ELF-1 (cell line): ENCODE data around the gene ARHGEF4.
A peak's percentile ranks its signal among the peaks of the same experiment; 100 is the strongest.

Source experiments
- DNase-seq: peaks from one replicate; pipeline ENCODE4 v3.0.0-alpha.2; 2016; ENCODE audit warnings: low read depth, low spot score

ARHGEF4 gene

DNA sequence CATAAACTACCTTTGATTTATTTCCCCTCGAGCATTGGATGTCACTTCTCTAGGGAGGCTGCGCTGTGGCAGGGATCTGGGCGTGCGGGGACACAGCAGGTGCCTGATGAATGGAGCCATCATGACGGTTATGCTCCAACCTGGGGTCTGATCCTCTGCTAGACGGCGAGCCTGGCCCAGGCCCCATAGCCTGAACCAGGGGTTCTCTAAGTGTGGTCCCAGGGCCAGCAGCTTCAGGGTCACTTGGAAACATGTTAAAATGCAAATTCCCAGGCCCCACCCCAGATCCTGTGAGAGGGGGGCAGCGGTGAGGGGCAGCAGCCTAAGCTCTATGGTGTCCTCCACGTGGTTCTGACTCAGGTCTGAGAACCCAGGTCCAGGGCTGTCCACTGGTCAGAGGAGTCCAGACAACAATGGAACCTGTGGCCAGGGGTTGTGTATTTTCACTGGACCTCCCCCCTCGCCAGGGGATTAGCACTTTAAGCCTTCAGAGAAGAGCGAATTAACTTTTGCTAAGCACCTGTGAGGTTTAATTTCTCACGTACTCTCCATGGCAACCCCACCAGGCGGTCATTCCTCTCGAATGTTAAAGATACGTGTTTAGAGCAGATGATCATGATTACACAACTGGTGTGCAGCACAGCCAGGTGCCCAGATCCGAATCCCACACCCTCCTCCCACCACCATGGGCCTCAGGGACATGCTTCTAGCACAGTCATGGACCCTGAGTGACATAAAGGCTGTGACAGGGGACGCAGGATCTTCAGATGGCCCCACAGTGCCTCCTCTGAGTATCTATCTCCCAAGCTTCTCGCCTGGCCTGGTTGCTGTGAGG lies 1.6 kb upstream of the ARHGEF4 start:
- no peak for DNase-seq

DNA sequence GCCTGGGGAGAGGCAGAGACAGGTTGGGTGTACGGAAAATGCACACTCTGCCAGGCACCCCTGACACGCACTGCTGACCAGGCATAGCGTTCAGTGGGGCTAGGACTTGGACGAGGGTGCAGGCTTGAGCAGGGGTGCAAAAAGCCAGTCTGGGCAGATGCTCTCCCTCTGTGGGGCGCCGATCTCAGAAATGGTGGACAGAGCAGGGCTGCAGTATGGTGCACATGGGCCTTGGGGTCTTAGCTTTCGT lies 1.0 kb upstream of the ARHGEF4 start:
- no peak for DNase-seq

GRCh38 chr2:130837175-130837810 lies 579 bp downstream of the ARHGEF4 start:
- DNase-seq: peak; percentile 30

GRCh38 chr2:130837811-130838565 lies 1.3 kb downstream of the ARHGEF4 start:
- no peak for DNase-seq

DNA sequence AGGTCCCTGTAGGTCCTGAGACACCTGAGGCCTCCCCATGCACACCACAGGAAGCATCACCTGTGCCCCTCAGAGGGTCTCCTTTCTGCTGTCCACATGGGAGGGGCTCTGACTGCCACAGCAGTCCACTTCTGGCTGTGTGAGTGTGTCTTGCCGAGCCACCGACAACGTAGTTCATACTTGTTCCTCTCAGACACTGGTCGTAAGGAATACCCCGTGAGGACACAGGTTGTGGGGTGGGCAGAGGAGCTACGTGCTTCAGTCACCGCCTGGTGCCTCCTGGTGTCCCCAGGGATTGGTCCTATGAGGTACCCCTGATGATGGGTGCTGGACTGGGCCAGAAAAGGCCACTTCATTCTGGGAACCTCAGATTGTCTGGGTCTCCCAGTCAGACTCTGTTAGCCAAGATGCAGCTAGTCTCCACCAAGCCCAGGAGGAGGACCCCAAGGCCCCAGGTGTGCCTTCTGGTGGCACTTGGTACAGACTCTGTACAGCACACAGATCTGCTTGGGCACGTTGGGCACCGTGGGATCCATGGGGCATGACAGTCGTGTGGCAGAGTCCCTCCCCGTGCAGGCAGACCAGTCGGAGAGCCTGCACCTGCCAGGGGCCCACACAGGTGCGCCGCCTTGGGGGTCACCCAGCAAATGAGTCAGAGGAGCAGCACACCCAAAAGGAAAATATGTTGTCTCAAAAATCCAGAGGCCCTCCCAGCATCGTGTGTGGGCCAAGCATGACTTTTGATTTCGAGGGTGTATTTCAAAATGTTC lies 2.5 kb downstream of the ARHGEF4 start:
- no peak for DNase-seq

GRCh38 chr2:130840506-130840905 lies 3.8 kb downstream of the ARHGEF4 start:
- DNase-seq: no peak

- DNase-seq: no peak
Measured at GRCh38 chr2:130841741-130842365, 5.1 kb downstream of the ARHGEF4 start.

GRCh38 chr2:130842770-130843169 lies 6.1 kb downstream of the ARHGEF4 start:
- no peak for DNase-seq

DNA sequence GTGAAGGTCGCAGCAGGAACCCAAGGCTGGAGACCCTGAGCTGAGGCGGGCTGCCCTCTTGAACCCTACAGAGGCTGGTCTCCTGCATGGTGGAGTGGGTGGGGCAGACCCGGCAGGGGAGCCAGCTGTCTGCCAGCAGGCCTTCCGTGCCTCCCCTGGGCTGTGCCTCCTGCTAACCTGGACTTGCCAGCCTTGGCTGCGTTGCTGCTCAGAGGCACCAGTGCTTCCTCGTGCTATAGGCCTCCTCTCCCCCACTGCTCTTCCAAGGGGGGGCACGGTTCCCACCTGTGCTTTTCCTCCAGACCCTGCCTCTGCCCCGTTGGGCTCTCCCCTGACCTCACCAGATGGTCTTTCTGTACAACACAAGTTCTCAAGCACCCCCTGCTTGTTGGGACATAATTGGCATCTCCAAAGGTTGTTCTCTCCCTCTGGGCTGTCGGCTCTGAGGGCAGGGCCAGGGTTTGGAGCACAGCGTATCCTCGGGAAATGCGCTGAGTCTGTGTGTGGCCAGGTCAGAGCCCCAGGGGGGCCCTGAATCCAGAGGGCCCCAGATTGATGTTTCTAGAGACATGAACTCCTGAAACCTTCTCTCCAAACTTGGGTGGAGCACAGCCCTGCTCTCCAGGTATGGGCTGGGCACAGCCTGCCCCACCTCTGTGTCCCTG lies 6.7 kb downstream of the ARHGEF4 start:
- DNase-seq: no peak

- DNase-seq: no peak
Measured at GRCh38 chr2:130844161-130844560, 7.4 kb downstream of the ARHGEF4 start.

DNA sequence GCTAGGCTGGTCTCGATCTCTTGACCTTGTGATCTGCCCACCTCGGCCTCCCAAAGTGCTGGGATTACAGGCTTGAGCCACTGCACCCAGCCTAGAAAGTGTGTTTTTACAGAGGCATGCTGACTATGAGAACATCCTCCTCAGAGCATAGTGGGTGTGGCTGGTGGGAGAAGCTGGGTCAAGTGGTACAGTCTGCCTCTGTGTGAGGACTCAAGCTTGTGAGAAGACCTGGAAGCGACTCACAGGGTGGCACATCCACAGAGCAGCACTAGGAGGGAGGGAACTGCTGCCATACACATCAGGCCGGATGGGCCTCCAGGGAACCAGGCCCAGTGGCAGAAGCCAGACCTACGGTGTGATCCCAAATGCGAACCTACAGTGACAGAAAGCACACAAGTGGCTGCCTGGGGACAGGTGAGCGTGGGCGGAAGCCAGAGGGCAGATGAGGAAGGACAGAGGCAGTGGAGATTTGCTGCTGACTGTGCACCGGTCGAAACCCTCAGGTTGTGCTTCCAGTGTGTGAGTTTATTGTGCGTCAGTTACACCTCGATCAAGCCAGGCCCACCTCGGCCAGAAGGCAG lies 8.9 kb downstream of the ARHGEF4 start:
- DNase-seq: no peak

- DNase-seq: no peak
Measured at GRCh38 chr2:130846233-130846632, 9.5 kb downstream of the ARHGEF4 start.

DNA sequence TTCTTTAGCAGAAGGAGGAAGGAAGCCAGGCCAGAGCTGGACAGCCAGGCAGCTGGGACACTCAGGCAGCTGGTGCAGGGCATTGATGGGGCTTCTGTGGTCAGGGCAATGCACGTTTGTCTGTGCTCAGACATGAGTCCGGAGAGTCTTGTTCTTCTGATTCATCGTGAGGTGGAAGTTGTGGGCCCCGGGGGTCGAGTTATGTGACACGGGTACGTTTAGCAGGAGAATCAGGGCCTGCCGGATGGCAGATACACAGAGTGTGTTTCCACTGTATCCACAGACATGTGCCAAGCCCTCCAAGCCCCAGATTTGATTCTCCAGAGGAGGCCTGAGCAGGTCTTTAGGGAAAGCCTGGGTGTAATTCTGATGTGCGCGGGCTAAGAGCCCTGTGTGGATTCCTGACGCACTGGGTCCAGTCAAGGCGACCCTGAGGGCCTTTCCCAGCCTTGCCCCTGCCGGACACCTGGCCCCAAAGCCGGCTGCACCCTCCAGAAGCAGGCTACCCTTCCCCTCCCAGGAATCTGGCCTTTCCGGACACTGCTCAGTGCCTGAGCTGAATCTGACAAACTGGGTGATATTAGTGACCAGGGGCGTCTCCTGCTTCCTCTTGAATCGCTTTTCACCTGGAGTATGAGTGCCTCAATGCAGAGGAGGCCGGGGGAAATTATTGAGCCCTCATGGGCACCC lies 10.1 kb downstream of the ARHGEF4 start:
- no peak for DNase-seq

- DNase-seq: no peak
Measured at GRCh38 chr2:130847776-130848525, 11.2 kb downstream of the ARHGEF4 start.

DNA sequence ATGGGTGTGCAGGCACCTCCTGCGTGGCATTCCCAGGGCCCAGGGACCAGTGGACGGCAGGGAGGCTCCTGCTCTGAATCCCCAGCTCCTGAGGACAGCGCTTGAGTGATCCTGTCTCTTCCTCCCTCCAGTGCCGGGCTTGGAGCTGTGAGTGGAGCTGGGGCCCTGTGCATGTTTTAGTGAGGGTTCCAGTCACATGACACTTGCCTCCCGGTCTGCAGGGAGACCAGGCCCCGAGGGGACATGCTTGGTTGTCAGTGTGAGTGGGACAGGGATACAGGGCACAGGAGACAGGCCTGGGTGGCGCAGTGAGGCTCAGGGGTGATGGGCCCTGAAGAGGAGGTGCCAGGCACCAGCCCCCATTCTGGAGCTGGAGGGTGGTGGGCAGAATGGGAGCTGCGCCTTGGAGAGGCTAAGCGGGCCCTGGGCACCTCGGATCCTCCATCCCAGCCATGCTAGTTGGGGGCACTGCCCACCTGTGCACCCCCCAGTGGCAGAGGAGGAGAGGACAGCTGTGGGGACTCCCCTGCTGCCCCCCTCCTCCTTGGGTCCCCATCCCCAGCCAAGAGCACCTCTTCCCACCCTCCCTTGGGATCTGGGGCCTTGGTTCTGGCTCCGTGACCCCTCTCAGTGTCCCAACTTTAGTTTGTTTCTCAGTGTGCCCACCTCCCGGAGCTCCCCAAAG lies 12.0 kb downstream of the ARHGEF4 start:
- DNase-seq: no peak

DNA sequence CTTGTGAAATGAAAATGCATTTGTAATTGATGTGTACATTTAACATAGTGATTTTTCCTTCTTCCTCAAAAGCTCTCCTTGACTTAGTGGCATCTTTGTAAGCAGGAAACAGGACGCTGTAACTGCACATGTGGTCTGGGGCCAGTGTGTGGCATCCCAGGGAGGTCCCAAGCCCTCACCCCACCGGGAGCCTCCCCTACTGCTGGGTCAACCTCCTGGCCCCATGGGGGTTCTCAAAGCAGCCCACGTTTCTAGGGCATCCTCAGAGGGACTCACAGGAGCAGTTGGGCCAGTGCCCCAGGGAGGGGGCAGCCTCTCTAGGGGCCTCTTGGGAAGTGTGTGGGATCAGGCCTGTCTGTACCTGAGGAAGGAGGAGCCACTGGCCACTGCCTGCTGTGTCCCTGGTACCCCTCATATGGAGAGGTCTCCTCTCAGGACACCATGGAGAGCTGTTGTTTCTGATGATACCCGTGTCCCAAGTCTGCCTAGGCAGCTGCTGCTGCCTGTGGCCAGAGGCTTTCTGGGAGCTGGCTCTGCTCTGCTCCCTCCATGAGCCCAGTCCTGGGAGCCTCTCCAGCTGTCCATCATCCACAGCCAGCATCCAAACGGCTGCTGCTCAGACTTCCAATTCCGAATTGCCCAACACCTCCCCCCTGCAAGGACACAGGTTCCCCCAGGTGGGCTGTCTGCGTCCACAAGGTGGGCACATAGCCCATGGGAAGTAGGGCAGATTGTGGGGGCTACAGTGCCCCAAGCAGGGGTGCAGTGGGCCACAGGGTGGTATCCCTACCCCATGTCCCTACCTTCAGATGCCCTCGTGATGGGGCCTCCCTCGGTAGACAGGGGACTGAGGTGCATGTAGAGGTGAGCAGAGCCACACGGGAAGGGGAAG lies 13.4 kb downstream of the ARHGEF4 start:
- DNase-seq: no peak

DNA sequence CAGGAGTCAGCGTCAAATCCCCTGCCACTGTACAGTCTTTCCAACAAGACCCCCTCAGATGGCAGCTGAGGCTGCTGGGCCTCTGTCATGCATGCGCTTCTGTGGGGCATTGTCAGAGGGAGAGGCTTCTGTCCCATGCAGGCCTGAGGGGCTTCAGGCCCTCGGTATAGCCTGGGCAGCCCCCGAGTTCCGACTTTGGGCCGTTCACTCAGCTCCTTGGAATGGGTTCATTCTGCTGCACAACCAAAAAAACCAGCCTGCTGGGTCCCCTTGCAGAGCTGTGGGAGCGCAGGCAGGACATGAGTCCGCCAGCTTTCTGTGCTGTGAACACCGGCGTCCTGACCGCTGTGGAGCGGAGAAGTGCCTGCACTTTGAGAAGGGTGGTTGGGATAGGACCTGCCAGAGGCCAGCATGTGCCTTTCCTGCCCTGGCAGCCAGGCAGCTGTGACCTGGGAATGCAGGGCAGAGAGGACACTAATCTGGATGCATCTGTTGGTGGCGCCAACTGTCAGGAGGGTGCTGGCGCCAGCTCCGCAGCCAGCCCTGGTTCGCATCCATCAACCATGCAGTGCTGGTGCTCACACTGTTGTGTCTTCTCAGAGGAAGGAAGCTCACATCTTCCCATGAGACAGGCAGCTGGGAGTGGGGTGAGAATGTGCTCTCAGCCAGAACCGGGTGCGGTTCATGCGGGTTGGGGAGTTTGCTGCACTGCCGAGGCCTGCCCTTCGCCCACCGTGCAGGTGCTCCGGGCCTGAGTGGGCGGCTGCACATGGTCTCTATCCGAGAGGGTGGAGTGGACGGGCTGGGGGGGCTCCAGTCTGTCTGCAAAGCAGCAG lies 14.3 kb downstream of the ARHGEF4 start:
- DNase-seq: no peak
